C4-2B (cell line): ENCODE measurements around the gene CHMP5.
A peak's percentile ranks its signal among the peaks of the same experiment; 100 is the strongest.

Source experiments
- H3K27ac ChIP-seq: fragments of 450-650 bp; 2 replicates; pipeline ENCODE4 v1.5.1; 2017
- ZFX ChIP-seq: fragments of 450-650 bp; IDR thresholded peaks from 2 replicates; pipeline ENCODE4 v1.6.1; 2017
- TF ChIP-seq, protein P1 (sequence below): fragments of 450-650 bp; conservative IDR thresholded peaks from 2 replicates; pipeline ENCODE4 v1.5.1; 2017; ENCODE audit warnings: mild to moderate bottlenecking

The CHMP5 gene

GRCh38 chr9:33227741-33228140, 37.1 kb upstream of the CHMP5 start:
- H3K27ac ChIP-seq: no peak overlapping the region
- no peak for TF ChIP-seq ZFX
- TF ChIP-seq, protein P1, sequence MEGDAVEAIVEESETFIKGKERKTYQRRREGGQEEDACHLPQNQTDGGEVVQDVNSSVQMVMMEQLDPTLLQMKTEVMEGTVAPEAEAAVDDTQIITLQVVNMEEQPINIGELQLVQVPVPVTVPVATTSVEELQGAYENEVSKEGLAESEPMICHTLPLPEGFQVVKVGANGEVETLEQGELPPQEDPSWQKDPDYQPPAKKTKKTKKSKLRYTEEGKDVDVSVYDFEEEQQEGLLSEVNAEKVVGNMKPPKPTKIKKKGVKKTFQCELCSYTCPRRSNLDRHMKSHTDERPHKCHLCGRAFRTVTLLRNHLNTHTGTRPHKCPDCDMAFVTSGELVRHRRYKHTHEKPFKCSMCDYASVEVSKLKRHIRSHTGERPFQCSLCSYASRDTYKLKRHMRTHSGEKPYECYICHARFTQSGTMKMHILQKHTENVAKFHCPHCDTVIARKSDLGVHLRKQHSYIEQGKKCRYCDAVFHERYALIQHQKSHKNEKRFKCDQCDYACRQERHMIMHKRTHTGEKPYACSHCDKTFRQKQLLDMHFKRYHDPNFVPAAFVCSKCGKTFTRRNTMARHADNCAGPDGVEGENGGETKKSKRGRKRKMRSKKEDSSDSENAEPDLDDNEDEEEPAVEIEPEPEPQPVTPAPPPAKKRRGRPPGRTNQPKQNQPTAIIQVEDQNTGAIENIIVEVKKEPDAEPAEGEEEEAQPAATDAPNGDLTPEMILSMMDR: no peak

DNA sequence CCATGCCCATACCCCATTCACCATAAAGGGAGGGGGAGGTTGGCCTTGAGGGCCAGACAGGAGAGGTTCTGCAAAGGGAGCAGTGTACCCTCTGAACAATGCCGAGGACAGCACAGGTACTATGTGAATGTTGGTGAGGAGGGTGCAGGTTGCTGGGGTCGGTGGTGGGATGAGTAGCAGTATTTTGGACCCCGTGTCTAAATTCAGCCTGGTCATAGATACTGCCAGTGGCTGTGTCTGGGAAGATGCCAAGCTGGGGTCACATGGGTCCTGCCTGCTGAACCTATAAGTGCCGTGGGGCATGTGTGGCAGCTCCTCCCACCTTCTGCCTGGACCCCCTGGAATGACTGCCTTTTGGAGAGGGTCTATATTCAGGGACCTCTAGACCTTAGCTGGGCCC, 36.2 kb upstream of the CHMP5 start:
- H3K27ac ChIP-seq: no peak overlapping the region
- TF ChIP-seq, protein P1: no peak
- no peak for TF ChIP-seq ZFX

DNA sequence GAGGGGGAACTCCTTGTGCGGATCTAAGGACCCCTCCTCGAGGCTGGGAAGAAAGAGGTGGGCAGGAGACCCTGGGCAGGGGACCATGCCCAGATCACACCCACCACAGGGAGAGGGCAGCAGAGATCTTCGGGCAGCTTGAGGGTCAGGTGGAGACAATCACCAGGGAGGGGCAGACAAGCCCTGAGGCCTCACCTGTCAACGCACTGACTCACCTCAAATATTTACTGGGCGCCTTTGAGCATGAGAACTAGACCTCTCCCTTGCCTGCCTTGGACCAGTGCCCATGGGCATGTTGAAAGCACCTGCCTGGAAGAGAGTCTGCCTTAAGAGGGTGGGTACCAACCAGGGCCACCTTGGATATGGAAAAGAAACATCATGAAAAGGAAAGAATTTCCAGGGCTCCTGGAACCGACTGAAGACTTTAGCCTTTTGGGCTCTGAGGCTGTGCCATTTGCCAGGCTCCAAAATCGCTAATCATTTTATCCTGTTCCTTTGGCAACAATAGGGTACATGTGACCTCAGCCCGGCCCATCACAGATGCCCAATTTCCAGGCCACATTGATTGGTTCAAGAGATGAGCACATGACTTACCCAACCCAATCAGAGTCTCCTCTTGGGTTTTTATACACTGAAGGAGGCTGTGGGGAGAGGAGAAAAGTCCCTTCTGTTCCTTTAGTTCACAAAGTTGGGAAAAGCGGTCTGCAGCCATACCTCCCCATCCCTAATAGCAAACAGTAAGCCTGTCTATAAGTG, 35.3 kb upstream of the CHMP5 start:
- H3K27ac ChIP-seq: no peak overlapping the region
- TF ChIP-seq ZFX: no peak
- TF ChIP-seq, protein P1: no peak; the same call in 1 of the 2 replicates

GRCh38 chr9:33230756-33231622, 33.9 kb upstream of the CHMP5 start:
- no peak overlapping the region for H3K27ac ChIP-seq
- no peak for TF ChIP-seq ZFX
- TF ChIP-seq, protein P1: no peak

- TF ChIP-seq, protein P1: no peak
- TF ChIP-seq ZFX: no peak
- H3K27ac ChIP-seq: no peak overlapping the region
Observed at GRCh38 chr9:33231623-33231942, 33.3 kb upstream of the CHMP5 start.

DNA sequence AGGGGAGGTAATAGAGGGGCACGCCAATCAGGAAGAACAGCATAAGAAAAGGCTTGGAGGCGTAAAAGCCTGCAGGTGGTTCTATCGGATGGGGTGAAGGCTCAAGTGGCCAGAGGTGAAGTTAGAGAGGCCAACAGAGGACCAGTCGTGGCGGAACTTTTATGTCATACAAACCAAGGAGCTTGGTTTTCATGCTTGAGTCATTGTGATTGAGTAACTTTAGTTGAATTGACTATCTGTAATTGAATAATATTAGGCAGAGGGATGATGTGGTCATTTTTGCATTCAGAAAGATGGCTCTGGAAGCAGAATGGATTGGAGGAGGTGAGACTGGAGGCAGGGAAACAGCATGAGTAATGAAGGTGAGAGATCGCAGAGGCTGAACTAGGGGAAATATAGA, 32.0 kb upstream of the CHMP5 start:
- no peak overlapping the region for H3K27ac ChIP-seq
- TF ChIP-seq ZFX: no peak
- TF ChIP-seq, protein P1: no peak

- TF ChIP-seq ZFX: no peak
- TF ChIP-seq, protein P1: no peak
- H3K27ac ChIP-seq: peak overlapping the region; percentile 3
Observed at GRCh38 chr9:33233626-33234342, 31.1 kb upstream of the CHMP5 start.
